GM19468 (cell line): Measurements from ENCODE around the gene ELF3.
"Not testable (repeated sequence)": the region's sequence is repeated elsewhere in the genome, so short reads cannot be mapped to it uniquely, and the experiment has no call there.

ENCODE experiments used
- ATAC-seq: cut with Tn5 transposase; IDR thresholded peaks from one replicate; pipeline ENCODE4 v1.9.1; 2021; ENCODE audit warnings: mild to moderate bottlenecking, moderate library complexity, moderate number of reproducible peaks; ENCODE audit not compliant: unreplicated experiment; ENCODE audit errors: extremely low read depth

ELF3 gene

GRCh38 chr1:202007304-202007703, 3.1 kb upstream of the ELF3 start:
- no peak for ATAC-seq

DNA sequence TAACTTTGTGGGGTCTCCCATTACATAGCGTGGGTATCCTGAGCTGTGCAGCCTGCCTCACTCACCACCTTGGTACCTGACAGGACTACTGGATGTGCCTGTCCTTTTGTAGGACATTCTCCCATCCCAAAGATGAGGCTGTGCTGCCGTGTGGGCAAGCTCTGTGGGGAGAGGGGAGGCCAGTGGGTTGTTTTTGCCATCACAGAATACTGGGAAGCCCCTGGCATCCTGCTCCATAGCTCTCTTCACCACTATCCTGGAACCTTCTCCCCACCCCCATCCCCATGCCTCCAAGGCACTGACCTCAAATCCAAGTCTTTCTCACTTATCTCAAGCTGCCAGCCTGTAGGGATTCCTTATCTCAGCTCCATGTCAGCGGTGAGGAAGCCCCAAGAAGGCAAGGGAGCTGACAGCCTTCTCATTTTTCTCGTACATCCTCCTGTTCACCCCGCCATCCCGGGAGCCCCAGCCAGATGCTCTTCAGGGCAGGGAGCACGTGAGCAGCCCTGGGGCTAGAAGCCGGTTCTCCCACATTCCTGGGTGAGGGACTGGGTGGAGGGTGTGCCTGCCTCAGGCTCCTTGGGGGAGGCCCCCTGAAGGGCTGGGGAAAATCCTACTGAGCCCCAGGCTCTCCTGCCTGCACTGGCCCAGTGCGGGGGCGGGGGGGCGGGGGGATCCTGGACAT, 2.4 kb upstream of the ELF3 start:
- ATAC-seq: no peak

DNA sequence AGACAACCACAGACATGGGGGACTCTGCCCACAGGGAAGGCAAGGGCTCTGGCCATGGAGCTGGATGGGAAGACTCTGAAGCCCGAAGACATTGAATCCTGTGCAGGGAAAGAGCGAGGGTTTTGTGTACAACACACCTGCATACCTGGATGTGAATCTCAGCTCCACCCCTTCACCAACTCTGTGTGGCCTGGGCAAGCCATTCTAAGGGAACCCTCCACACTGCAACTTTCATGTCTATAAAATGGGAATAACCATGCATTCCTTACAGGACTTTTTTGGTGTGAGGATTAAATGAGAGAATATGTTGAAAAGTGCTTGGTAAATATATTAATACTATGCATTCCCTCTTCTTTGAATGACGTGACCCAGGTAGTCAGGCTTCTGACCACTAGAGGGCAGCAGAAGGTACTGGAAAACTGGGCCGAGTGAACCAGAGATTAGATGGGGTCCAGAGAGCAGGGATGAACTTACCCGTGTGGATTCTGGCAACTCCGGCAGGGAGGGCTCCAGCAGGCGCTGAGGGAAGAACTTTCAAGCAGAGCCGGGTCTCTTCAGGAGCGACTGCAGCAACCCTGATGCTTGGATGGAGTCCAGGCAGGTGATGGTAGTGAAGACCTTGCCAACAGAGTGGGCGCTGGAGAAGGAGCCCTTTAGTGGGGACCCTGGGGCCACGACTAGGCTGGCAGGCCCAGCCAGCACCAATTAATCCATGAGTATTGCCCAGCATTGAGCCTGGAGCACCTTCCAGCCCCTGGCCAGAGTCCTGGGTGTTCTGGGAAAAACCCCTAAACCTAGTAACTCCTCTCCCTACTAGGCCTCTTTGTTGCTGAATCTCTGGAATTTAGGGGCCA, 834 bp upstream of the ELF3 start:
- no peak for ATAC-seq

DNA sequence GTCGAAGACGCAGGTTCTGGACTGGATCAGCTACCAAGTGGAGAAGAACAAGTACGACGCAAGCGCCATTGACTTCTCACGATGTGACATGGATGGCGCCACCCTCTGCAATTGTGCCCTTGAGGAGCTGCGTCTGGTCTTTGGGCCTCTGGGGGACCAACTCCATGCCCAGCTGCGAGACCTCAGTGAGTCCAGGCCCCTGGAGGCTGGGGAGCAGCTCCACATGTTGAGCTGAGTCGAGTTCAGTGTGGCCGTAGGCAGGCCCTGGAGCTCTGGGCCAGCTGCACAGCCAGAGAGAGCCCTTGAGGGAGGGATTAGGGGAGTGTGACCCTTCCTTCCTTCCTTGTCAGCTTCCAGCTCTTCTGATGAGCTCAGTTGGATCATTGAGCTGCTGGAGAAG, 1.6 kb downstream of the ELF3 start:
- ATAC-seq: no peak

GRCh38 chr1:202012544-202013478, 2.4 kb downstream of the ELF3 start:
- no peak for ATAC-seq

- no peak for ATAC-seq
These were observed 3.2 kb downstream of the ELF3 start for GRCh38 chr1:202013603-202014002.

DNA sequence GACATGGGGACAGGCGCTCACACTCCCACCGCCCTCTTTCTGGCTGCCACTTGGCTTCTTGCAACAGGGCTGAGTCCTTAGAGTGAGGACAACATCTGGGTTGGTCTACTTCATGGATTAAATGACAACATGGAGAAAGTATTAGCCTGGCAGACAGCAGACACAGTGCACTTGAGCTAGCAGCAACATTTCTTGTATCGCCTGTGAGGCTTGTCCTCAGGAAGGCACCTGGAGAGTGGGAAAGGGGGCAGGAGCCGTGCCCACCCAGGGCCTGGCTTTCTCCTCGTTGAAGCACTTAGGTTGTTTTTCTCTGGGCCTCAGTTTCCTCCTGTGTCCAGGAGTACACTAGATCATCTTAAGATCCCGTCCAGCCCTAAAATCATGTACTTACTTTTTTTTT, 3.7 kb downstream of the ELF3 start:
- ATAC-seq: no peak

- ATAC-seq: no peak
These were observed 4.7 kb downstream of the ELF3 start for GRCh38 chr1:202014915-202015661.

DNA sequence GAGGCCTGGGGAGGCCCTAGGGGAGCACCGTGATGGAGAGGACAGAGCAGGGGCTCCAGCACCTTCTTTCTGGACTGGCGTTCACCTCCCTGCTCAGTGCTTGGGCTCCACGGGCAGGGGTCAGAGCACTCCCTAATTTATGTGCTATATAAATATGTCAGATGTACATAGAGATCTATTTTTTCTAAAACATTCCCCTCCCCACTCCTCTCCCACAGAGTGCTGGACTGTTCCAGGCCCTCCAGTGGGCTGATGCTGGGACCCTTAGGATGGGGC, 5.2 kb downstream of the ELF3 start:
- no peak for ATAC-seq

DNA sequence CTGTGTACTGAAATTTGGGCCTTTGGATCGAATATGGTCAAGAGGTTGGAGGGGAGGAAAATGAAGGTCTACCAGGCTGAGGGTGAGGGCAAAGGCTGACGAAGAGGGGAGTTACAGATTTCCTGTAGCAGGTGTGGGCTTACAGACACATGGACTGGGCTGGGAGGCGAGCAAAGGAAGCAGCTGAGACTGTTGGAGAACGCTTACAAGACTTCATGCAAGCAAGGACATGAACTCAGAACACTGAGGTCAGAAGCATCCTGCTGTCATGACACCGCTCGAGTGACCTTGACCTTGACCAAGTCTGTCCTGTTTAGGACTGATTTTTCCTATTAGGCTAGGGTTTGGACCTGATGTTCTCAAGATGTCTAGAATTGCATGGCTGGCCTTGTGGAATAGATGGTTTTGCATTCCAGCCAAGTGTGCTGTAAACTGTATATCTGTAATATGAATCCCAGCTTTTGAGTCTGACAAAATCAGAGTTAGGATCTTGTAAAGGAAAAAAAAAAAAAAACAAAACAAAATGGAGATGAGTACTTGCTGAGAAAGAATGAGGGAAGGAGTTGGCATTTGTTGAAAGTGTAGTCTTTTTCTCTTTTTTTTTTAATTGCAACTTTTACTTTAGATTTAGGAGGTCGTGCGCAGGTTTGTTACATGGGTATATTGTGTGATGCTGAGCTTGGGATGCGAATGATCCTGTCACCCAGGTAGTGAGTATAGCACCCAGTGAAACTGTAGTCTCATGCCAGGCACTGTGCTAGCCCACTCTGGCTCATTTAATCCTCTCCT, 5.8 kb downstream of the ELF3 start:
- ATAC-seq: no peak

DNA sequence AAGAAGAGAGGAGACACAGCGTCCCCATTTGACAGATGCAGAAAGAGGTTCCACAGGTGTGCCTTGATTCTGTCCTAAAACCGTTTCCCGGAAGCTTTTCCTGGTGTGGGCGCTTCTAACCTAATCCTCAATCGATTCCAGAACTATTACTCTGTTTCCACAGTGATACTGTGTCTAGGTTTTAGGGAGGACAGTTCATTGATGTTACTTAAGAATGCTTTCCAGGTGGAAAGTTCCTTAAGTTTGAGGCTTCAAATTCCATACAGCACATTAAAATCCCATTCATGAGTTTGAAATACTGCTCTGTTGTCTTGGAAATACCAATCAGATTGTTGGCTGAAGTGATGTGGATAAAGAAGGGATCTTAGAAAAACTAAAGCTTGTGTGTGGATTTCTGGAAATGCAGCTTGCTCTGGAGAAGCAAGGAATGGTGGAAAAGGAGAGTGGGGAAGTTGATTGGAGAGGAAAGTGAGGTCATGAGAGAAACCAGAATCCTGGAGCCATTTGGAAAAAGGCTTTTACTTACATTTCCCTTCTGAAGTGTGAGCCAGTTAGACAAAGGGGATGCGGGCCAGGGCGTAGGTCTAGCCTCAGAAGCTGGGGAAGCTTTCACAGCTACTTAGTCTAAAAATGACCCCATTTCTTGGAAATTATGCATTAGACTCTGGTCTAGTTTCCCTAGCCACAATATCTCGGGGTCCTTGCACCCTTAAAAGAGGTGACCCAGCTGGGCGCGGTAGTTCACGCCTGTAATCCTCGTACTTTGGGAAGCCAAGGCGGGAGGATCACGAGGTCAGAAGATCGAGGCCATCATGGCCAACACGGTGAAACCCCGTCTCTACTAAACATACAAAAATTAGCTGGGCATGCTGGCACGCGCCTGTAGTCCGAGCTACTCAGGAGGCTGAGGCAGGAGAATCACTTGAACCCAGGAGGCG, 6.7 kb downstream of the ELF3 start:
- ATAC-seq: no peak

DNA sequence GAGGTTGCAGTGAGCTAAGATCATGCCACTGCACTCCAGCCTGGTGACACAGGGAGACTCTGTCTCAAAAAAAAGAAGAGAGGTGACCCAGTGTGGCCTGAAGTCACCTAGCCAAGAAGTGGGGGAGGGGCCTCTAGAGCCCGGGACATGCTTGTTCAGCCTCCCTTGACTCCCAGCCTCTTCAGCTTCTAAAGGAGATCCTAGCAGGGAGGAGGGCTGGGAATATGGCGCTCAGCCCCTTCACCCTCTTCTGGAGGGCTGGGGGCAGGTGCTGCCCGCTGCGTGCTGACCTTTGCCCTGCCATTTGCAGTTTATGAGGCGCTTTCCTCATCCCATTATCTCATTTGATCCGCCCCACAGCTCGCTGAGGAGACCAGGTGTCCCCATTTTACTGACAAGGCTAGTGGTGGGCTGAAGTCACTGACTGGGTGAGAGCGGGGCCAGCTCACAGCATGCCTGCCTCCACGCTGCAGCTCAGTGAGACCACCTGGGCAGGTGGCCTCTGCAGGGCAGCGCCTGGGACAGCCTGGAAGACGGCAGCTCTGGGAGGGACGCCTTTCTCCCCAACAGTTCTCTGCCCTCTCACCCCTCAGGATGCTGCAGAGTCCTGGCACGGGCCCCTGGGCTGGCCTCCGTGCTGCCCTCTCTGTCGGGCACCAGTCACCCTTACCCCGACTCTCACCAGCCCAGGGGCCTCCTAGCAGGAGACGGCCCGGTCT, 7.5 kb downstream of the ELF3 start:
- ATAC-seq: no peak

DNA sequence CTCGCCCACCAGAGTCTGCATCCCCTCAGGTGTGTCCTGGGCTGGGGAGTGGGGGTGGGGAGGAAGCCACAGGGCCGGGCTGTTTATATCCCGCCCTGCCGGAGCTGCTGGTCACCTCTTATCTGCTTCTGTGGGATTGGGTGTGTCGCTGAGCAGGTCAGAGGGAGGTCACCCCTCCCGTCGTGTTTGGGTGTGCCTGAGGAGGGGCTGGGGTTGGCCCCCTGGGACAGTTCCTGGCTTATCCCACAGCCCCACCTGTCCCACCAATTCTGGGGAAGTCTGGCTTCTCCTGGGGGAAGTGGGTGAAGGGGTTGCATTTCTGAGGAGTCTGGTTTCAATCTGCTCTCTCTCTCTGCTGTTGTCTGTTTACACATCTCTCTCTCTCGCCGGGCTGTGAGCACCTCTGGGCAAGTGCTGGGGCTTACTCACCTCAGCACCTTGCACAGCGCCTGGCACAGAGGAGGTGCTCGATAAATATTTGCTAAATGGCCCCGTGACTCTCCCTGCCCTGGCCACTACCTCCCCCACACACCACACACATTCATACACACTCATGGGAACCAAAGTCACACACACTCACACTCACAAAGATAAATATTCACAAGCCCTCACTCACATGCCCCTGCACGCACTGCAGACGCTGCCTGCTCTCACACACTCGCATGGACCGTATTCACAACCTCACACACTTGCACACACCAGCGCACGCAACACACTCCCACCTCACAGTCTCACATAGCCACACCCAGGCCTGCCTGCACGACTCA, 8.3 kb downstream of the ELF3 start:
- ATAC-seq: no peak

GRCh38 chr1:202019235-202019558, 8.8 kb downstream of the ELF3 start:
- ATAC-seq: not testable (repeated sequence)

DNA sequence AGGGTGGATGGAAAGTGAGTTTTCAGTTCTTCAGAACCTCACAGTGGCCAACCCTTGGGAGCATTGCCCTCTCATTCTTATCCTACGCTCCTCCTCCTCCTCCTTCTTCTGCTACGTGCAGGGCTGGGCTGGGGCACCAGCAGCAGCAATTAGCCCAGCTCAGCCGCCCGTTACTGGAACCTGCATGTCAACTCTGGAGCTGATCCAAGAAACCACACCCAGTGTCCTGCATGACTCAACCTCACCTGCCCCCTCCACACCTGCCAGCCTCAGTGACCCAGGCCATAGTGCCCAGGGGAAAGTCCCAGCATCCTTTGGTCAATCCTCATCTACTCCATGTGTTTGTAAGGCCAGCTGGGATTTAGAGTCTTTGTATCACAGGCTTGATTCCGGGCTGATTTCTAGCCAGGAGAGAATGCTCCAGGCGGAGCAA, 12.6 kb downstream of the ELF3 start:
- ATAC-seq: no peak

GRCh38 chr1:202029171-202029665, 18.8 kb downstream of the ELF3 start:
- no peak for ATAC-seq

DNA sequence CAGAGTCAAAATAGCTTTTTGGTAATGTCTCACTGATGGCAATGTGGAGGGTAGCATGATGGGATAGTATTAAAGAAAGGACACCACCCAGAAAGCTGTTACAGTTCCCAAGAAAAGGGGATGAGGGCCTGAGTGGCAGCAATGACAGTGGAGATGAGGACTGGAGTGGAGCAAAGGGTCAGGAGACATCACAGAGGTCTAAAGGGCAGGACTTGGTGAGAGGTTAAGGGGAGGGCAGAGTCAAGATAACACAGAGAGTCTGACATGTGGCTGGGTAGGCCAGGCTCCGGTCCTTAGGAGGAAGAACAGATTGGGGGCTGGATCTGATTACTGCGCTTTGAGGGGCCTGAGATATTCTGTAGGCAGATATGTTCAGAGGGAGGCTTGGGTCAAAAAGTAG, 19.3 kb downstream of the ELF3 start:
- no peak for ATAC-seq
